Activated T-helper 1 cell treated with anti-CD3 and anti-CD28 coated beads, Interleukin-2, amount 50 U/mL, for 16 hours (primary cell): ENCODE measurements around the gene IL4.
"Not testable (repeated sequence)": the region's sequence is repeated elsewhere in the genome, so short reads cannot be mapped to it uniquely, and the experiment has no call there.

Experiments used
- DNase-seq, 2 donors: peaks; one replicate each; pipeline ENCODE4 v3.0.0-alpha.2; 2020; ENCODE audit warnings: low read depth in 1 of 2, low spot score in 1 of 2

Gene IL4

GRCh38 chr5:132691755-132692631 lies 18.2 kb downstream of the IL4 start:
- DNase-seq, result not testable (repeated sequence)

DNA sequence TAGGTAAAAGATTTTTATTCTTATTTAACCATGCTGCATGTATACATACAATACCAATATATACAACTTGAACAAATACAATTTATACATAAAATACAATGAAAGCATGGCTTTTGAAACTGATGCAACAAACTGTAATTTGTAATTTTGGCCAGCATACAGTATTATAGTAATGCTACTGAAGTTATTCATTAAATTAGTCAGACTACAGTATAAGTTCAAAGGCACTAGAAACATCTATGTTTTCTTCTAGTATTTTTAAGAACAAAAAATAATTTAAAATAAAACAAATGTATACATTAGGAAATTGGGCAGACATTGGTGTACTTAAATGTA lies 18.8 kb downstream of the IL4 start:
- DNase-seq, result no peak

GRCh38 chr5:132695956-132696355 lies 22.2 kb downstream of the IL4 start:
- DNase-seq, result no peak

GRCh38 chr5:132704875-132705274 lies 31.1 kb downstream of the IL4 start:
- no peak for DNase-seq

DNA sequence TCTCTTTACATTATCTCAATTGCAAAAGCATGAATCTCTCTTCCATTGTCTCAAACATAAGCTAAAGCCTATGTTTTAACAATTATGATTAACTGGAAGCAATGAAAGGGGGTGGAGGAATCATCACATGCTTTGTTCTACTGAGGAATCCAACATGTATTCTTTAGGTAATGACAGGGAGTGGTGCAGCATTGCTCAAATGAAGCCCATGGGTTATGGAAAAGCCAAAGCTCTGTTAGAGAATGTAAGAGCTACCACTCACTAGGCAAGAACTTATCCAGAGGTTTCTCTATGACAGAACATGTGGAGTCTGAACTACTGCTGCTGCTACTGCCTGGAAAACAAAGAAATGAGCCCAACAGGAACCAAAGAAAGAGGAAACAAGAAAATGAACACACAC lies 34.9 kb downstream of the IL4 start:
- no peak for DNase-seq

- DNase-seq, result no peak
Observed at GRCh38 chr5:132714456-132715307, 40.9 kb downstream of the IL4 start.

- no peak for DNase-seq
Observed at GRCh38 chr5:132718544-132719312, 44.9 kb downstream of the IL4 start.

DNA sequence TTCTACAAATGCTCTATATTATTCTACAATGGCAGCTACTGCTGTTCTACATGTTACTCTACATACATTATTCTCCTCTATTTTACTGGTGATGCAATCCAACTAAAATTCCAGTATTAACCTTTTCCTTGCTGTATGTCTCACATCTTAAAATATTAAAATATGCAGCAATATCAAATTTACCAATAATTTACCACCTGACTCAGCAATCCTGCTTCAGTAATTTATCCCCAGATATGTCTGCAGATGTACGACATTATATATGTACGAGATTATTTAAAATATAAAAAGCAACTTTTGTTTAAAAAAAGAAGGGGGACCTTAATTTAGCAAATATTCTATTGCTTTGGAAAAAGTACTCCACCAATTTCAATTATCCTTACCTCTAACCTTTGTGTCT lies 52.0 kb downstream of the IL4 start:
- DNase-seq, result no peak

- DNase-seq, result no peak
Observed at GRCh38 chr5:132729896-132730295, 56.1 kb downstream of the IL4 start.
